Measurements from ENCODE around the gene EFNA1.

The EFNA1 gene

GRCh38 chr1:155172732-155173477, 45.2 kb downstream of the EFNA1 start, which contains the start of gene KRTCAP2 (continued):
- TF ChIP-seq ZNF639 (tag by site-specific recombination; IDR thresholded peaks at IDR 0.05), result peak; percentile 47; the same call in 1 of the 2 replicates
- peak; percentile 86 for TF ChIP-seq ZXDB (tag by site-specific recombination; IDR thresholded peaks at IDR 0.05)
- TF ChIP-seq SP2 (tag by site-specific recombination; IDR thresholded peaks at IDR 0.05), result peak; percentile 70
- TF ChIP-seq ZNF76 (tag by site-specific recombination; IDR thresholded peaks at IDR 0.05; ENCODE audit: borderline replicate concordance, low read depth), result peak; percentile 94
- TF ChIP-seq FEZF1 (tag by site-specific recombination; IDR thresholded peaks at IDR 0.05), result no peak
- no peak for TF ChIP-seq ZNF549 (tag by site-specific recombination; IDR thresholded peaks at IDR 0.05)

GRCh38 chr1:155173478-155174323, 46.0 kb downstream of the EFNA1 start, which contains the start of gene TRIM46:
Gene TRIM46 (plus strand): TSS chr1:155173849. CDS start chr1:155173967, 118 bp downstream.
- ChIA-PET POLR2A (interaction anchor here (0.7 to 3.1 kb wide), 20 partner anchors 9 to 436 kb away, joined by 3 to 17 read pairs (median 5); partner anchors contain the start of genes ADAM15, EFNA1, SCAMP3 and SLC50A1), CTCF (interaction anchor here (0.5 to 12.2 kb wide), 41 partner anchors 9 to 648 kb away, joined by 3 to 439 read pairs (median 5); partner anchors contain the start of genes DPM3, EFNA1, MTX1 and SLC50A1)
- Histone ChIP-seq H3K4me1 (ENCODE audit: control insufficient read depth, insufficient read depth, low read length) (no peaks in the 10 kb centered on the region), H3K4me3 (ENCODE audit: low read depth, low read length) (peak within 1 kb of the TSS; percentile 70), H3K9me3 (ENCODE audit: control insufficient read depth, insufficient read depth, low read depth, low read length) (no peaks in the 10 kb centered on the region), H3K36me3 (ENCODE audit: control insufficient read depth in 2 of 2, insufficient read depth in 1 of 2, low read length in 2 of 2) (peaks cover 5 to 27% of the 10 kb centered on the region in 2 experiments; a peak in 2 of 3 replicates), H3K27ac (ENCODE audit: extremely low read depth, low read depth, low read length) (peak within 1 kb of the TSS; percentile 52; the same call in 1 of the 2 replicates)
- peak; percentile 86 for TF ChIP-seq ZNF423 (tag by site-specific recombination; IDR thresholded peaks at IDR 0.05)
- no peak; the same call in 1 of the 2 replicates for TF ChIP-seq ZNF184 (tag by site-specific recombination; IDR thresholded peaks at IDR 0.05)
- no peak; the same call in 1 of the 2 replicates for TF ChIP-seq PRDM10 (tag by site-specific recombination; IDR thresholded peaks at IDR 0.05)
- peak; percentile 9 for TF ChIP-seq KLF8 (tag by site-specific recombination; IDR thresholded peaks at IDR 0.05)
- TF ChIP-seq ZNF140 (tag by site-specific recombination; IDR thresholded peaks at IDR 0.05), result no peak
- peak; percentile 76 for TF ChIP-seq ZEB2 (tag by site-specific recombination; IDR thresholded peaks at IDR 0.05)
- no peak for TF ChIP-seq ZNF114 (tag by site-specific recombination; IDR thresholded peaks at IDR 0.05)
- TF ChIP-seq SP2 (tag by site-specific recombination; IDR thresholded peaks at IDR 0.05), result 0 out of 2 replicates have a peak, but pooled peaks have one; percentile 13
- TF ChIP-seq PATZ1 (tag by site-specific recombination; IDR thresholded peaks at IDR 0.05), result peak; percentile 84
- TF ChIP-seq ZIC2 (tag by site-specific recombination; IDR thresholded peaks at IDR 0.05), result peak; percentile 83
- 0 out of 2 replicates have a peak, but pooled peaks have one; percentile 30 for TF ChIP-seq ZNF76 (tag by site-specific recombination; IDR thresholded peaks at IDR 0.05; ENCODE audit: borderline replicate concordance, low read depth)
- TF ChIP-seq SP3 (tag by site-specific recombination; IDR thresholded peaks at IDR 0.05), result peak; percentile 33; the same call in 1 of the 2 replicates
- no peak for TF ChIP-seq KLF16 (tag by site-specific recombination; IDR thresholded peaks at IDR 0.05)
- TF ChIP-seq ZNF138 (tag by site-specific recombination; IDR thresholded peaks at IDR 0.05; ENCODE audit: borderline replicate concordance), result no peak
- no peak for TF ChIP-seq ZNF211 (tag by site-specific recombination; IDR thresholded peaks at IDR 0.05; ENCODE audit: low read depth)
- no peak for TF ChIP-seq AEBP2 (tag by site-specific recombination; IDR thresholded peaks at IDR 0.05; ENCODE audit: borderline replicate concordance)
- no peak for TF ChIP-seq ZNF354C (tag by site-specific recombination; IDR thresholded peaks at IDR 0.05; ENCODE audit: borderline replicate concordance, low read depth)
- TF ChIP-seq ZNF501 (tag by site-specific recombination; IDR thresholded peaks at IDR 0.05), result peak; percentile 30; the same call in 1 of the 2 replicates
- TF ChIP-seq ZNF24 (tag by site-specific recombination; IDR thresholded peaks at IDR 0.05), result peak; percentile 41; the same call in 1 of the 2 replicates
- peak; percentile 36; the same call in 1 of the 2 replicates for TF ChIP-seq BCL11A (tag by site-specific recombination; IDR thresholded peaks at IDR 0.05; ENCODE audit: low read depth)
- no peak for TF ChIP-seq ZNF658 (tag by site-specific recombination; IDR thresholded peaks at IDR 0.05)

Data from HEK293 (cell line).